DND-41 (cell line): ENCODE results near the gene NOL9.
A peak's percentile ranks its signal among the peaks of the same experiment; 100 is the strongest.

Source experiments
- CTCF ChIP-seq: IDR thresholded peaks from 2 replicates; pipeline ENCODE4 v1.5.1; 2012; ENCODE audit warnings: borderline replicate concordance, low read length, moderate library complexity, mild to moderate bottlenecking; ENCODE audit not compliant: poor library complexity, severe bottlenecking; ENCODE audit errors: extremely low read depth
- EZH2 ChIP-seq: IDR thresholded peaks from 3 replicates; pipeline ENCODE4 v1.6.1; 2012; ENCODE audit warnings: borderline replicate concordance, low read depth, mild to moderate bottlenecking, moderate library complexity, low read length, inconsistent platforms; ENCODE audit not compliant: severe bottlenecking

- TF ChIP-seq EZH2: no peak
- TF ChIP-seq CTCF: peak; percentile 95
These were observed 78.8 kb downstream of the NOL9 start for GRCh38 chr1:6475381-6476133.
